ENCODE measurements around the gene KCNQ5.

KCNQ5 gene

GRCh38 chr6:73024598-73024997 is 402.7 kb downstream of the KCNQ5 start:
- TF ChIP-seq, protein P1, sequence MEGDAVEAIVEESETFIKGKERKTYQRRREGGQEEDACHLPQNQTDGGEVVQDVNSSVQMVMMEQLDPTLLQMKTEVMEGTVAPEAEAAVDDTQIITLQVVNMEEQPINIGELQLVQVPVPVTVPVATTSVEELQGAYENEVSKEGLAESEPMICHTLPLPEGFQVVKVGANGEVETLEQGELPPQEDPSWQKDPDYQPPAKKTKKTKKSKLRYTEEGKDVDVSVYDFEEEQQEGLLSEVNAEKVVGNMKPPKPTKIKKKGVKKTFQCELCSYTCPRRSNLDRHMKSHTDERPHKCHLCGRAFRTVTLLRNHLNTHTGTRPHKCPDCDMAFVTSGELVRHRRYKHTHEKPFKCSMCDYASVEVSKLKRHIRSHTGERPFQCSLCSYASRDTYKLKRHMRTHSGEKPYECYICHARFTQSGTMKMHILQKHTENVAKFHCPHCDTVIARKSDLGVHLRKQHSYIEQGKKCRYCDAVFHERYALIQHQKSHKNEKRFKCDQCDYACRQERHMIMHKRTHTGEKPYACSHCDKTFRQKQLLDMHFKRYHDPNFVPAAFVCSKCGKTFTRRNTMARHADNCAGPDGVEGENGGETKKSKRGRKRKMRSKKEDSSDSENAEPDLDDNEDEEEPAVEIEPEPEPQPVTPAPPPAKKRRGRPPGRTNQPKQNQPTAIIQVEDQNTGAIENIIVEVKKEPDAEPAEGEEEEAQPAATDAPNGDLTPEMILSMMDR (IDR thresholded peaks at IDR 0.05; ENCODE audit: low read depth, low read length) = no peak
- H3K4me3 ChIP-seq (ENCODE audit: low read depth, low read length) = no peak overlapping the region

DNA sequence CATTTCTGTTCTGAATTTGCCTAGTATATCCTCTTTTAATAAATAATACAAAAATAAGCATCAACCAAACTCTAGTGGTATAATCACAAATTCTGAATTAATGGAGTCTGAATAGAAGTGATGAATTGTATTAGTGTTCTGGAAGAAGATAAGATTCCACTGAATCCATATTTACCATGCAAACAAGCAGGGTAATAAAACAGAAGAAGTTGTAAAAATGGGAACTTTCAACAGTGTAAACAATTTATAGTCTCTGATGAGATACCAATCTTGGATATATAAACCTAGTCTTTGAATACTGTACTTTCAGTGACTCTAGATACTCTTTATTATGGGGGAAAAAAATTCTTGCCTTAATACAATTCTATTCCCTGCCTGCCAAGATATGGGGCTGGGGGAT is 405.8 kb downstream of the KCNQ5 start:
- TF ChIP-seq, protein P1 (IDR thresholded peaks at IDR 0.05; ENCODE audit: low read depth, low read length) = no peak

DNA sequence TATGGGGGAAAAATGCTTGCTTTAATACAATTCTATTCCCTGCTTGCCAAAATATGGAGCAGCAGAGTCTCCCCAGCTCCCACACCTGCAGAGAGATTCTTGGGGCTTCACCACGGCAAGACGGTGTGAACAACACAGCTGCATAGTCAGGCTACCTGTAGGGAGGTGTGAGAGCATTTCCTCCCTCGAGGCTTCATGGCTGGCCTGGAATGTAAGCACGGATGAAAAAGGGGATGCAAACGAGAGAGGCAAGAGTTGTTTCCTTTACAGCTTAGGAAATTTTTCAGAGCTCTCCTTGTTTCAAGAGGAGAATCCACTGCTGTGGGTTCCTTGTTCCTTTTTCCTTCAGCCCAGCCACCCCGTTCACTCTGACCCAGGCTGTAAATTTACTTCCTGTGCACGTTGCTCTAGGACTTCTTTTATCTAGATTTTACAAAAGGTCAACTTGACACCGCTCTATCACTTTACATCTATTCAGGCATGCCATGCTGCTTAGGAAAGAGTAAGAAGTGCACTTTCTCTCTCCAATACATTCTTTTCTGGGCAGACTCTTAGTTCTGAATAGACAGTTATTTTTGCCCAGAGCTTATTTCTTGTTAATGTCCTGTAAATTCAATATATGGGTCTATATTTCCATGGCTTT is 406.4 kb downstream of the KCNQ5 start:
- TF ChIP-seq, protein P1 (IDR thresholded peaks at IDR 0.05; ENCODE audit: low read depth, low read length) = no peak
- no peak overlapping the region for H3K4me3 ChIP-seq (ENCODE audit: low read depth, low read length)

More for the DNA sequence above, 405.8 kb downstream of the KCNQ5 start:
- no peak overlapping the region for H3K4me3 ChIP-seq (ENCODE audit: low read depth, low read length)

- TF ChIP-seq, protein P1 (IDR thresholded peaks at IDR 0.05; ENCODE audit: low read depth, low read length) = no peak
Measured at GRCh38 chr6:73028893-73029450, 407.1 kb downstream of the KCNQ5 start.

DNA sequence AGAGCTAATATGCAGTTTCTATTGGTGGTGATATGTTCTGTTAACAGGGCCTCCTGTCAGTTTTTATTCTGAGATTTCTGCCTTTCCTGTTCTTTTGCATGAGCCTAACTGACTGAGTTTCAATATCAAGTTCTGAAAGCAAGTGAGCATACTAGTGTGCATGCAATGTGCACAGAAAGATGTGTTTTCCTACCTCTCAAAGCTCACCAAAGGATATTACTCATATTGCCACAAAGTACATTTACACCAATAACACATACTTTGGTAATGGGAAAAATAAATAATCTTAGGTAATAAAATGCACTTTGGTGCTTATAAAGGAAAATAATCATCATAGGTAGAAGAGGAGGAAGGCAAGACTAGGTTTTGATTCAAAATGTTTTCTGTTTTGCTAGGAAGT is 408.4 kb downstream of the KCNQ5 start:
- no peak overlapping the region for H3K4me3 ChIP-seq (ENCODE audit: low read depth, low read length)
- TF ChIP-seq, protein P1 (IDR thresholded peaks at IDR 0.05; ENCODE audit: low read depth, low read length) = no peak

More at GRCh38 chr6:73028893-73029450, 407.1 kb downstream of the KCNQ5 start:
- H3K4me3 ChIP-seq (ENCODE audit: low read depth, low read length) = no peak overlapping the region

GRCh38 chr6:73030791-73031782 is 409.2 kb downstream of the KCNQ5 start:
- no peak overlapping the region for H3K4me3 ChIP-seq (ENCODE audit: low read depth, low read length)
- TF ChIP-seq, protein P1 (IDR thresholded peaks at IDR 0.05; ENCODE audit: low read depth, low read length) = no peak
